ENCODE data around the gene TTC34.

The TTC34 gene

GRCh38 chr1:2591233-2591580 lies 210.3 kb downstream of the TTC34 start:
- DNase-seq (ENCODE audit: low read depth): no peak
- H3K4me3 ChIP-seq (ENCODE audit: low read length): no peak overlapping the region
- TF ChIP-seq CTCF (conservative IDR thresholded peaks at IDR 0.05; ENCODE audit: low read length): no peak

- no peak overlapping the region for H3K4me3 ChIP-seq (ENCODE audit: low read length)
- no peak for TF ChIP-seq CTCF (conservative IDR thresholded peaks at IDR 0.05; ENCODE audit: low read length)
- no peak for DNase-seq (ENCODE audit: low read depth)
Measured at GRCh38 chr1:2590233-2591141, 211.0 kb downstream of the TTC34 start.

GRCh38 chr1:2589431-2590232 lies 211.9 kb downstream of the TTC34 start:
- no peak overlapping the region for H3K4me3 ChIP-seq (ENCODE audit: low read length)
- DNase-seq (ENCODE audit: low read depth): no peak
- no peak for TF ChIP-seq CTCF (conservative IDR thresholded peaks at IDR 0.05; ENCODE audit: low read length)

GRCh38 chr1:2588661-2589430 lies 212.6 kb downstream of the TTC34 start:
- no peak overlapping the region for H3K4me3 ChIP-seq (ENCODE audit: low read length)
- no peak for DNase-seq (ENCODE audit: low read depth)
- TF ChIP-seq CTCF (conservative IDR thresholded peaks at IDR 0.05; ENCODE audit: low read length): no peak

- DNase-seq (ENCODE audit: low read depth): no peak
- peak overlapping the region; percentile 75; the same call in 1 of the 2 replicates for H3K4me3 ChIP-seq (ENCODE audit: low read length)
- no peak for TF ChIP-seq CTCF (conservative IDR thresholded peaks at IDR 0.05; ENCODE audit: low read length)
Measured at GRCh38 chr1:2587860-2588571, 213.5 kb downstream of the TTC34 start.

- peak overlapping the region; percentile 75 for H3K4me3 ChIP-seq (ENCODE audit: low read length)
- no peak for TF ChIP-seq CTCF (conservative IDR thresholded peaks at IDR 0.05; ENCODE audit: low read length)
- DNase-seq (ENCODE audit: low read depth): peak; percentile 12
Measured at GRCh38 chr1:2587071-2587859, 214.2 kb downstream of the TTC34 start.
